ENCODE measurements around the gene MBTD1.
"Not testable (repeated sequence)": the region's sequence is repeated elsewhere in the genome, so short reads cannot be mapped to it uniquely, and the experiment has no call there.

MBTD1 gene

GRCh38 chr17:51279183-51279582 is 19.3 kb upstream of the MBTD1 start:
- H3K36me3 ChIP-seq (ENCODE audit: insufficient read depth, insufficient read length, low read length): peaks cover 82% of the 10 kb centered on the region
- TF ChIP-seq ZNF274 (IDR thresholded peaks at IDR 0.05; ENCODE audit: low read depth, low read length): no peak
- TF ChIP-seq YY1 (IDR thresholded peaks at IDR 0.05; ENCODE audit: insufficient read depth, insufficient read length): no peak
- no peak for TF ChIP-seq SUZ12 (IDR thresholded peaks at IDR 0.05; ENCODE audit: extremely low read depth, insufficient read depth, insufficient read length)
- no peak for DNase-seq (ENCODE audit: low read depth, low spot score)

GRCh38 chr17:51275381-51275780 is 15.5 kb upstream of the MBTD1 start:
- H3K9me3 ChIP-seq (ENCODE audit: insufficient read depth, low read length): no peaks in the 10 kb centered on the region
- no peak for TF ChIP-seq SUZ12 (IDR thresholded peaks at IDR 0.05; ENCODE audit: extremely low read depth, insufficient read depth, insufficient read length)
- no peak for TF ChIP-seq ZNF274 (IDR thresholded peaks at IDR 0.05; ENCODE audit: low read depth, low read length)
- H3K9ac ChIP-seq (ENCODE audit: insufficient read length, low read depth): no peak overlapping the region
- no peaks in the 10 kb centered on the region for H3K4me1 ChIP-seq (ENCODE audit: insufficient read depth, insufficient read length)
- DNase-seq (ENCODE audit: low read depth, low spot score): no peak
- no peak overlapping the region for H3K4me3 ChIP-seq (ENCODE audit: insufficient read length, low read depth)
- no peaks in the 10 kb centered on the region for H3K27me3 ChIP-seq (ENCODE audit: insufficient read depth, insufficient read length)
- H3K36me3 ChIP-seq (ENCODE audit: insufficient read depth, insufficient read length, low read length): peaks cover 87% of the 10 kb centered on the region

More at GRCh38 chr17:51279183-51279582, 19.3 kb upstream of the MBTD1 start:
- H3K4me1 ChIP-seq (ENCODE audit: insufficient read depth, insufficient read length): no peaks in the 10 kb centered on the region
- H3K9ac ChIP-seq (ENCODE audit: insufficient read length, low read depth): no peak overlapping the region
- no peaks in the 10 kb centered on the region for H3K27me3 ChIP-seq (ENCODE audit: insufficient read depth, insufficient read length)
- no peaks in the 10 kb centered on the region for H3K9me3 ChIP-seq (ENCODE audit: insufficient read depth, low read length)
- H3K4me3 ChIP-seq (ENCODE audit: insufficient read length, low read depth): no peak overlapping the region

GRCh38 chr17:51272812-51273211 is 13.0 kb upstream of the MBTD1 start:
- no peaks in the 10 kb centered on the region for H3K4me1 ChIP-seq (ENCODE audit: insufficient read depth, insufficient read length)

GRCh38 chr17:51270636-51271035 is 10.8 kb upstream of the MBTD1 start:
- H3K9me3 ChIP-seq (ENCODE audit: insufficient read depth, low read length): no peaks in the 10 kb centered on the region
- DNase-seq (ENCODE audit: low read depth, low spot score): no peak
- no peaks in the 10 kb centered on the region for H3K4me1 ChIP-seq (ENCODE audit: insufficient read depth, insufficient read length)
- peaks cover 84% of the 10 kb centered on the region for H3K36me3 ChIP-seq (ENCODE audit: insufficient read depth, insufficient read length, low read length)
- H3K9ac ChIP-seq (ENCODE audit: insufficient read length, low read depth): no peak overlapping the region
- H3K4me3 ChIP-seq (ENCODE audit: insufficient read length, low read depth): no peak overlapping the region
- TF ChIP-seq ZNF274 (IDR thresholded peaks at IDR 0.05; ENCODE audit: low read depth, low read length) (no peak), SUZ12 (IDR thresholded peaks at IDR 0.05; ENCODE audit: extremely low read depth, insufficient read depth, insufficient read length) (no peak), YY1 (IDR thresholded peaks at IDR 0.05; ENCODE audit: insufficient read depth, insufficient read length) (no peak)
- H3K27me3 ChIP-seq (ENCODE audit: insufficient read depth, insufficient read length): no peaks in the 10 kb centered on the region

More at GRCh38 chr17:51272812-51273211, 13.0 kb upstream of the MBTD1 start:
- Histone ChIP-seq H3K9ac (ENCODE audit: insufficient read length, low read depth) (no peak overlapping the region), H3K27me3 (ENCODE audit: insufficient read depth, insufficient read length) (no peaks in the 10 kb centered on the region), H3K36me3 (ENCODE audit: insufficient read depth, insufficient read length, low read length) (peaks cover 86% of the 10 kb centered on the region), H3K4me3 (ENCODE audit: insufficient read length, low read depth) (no peak overlapping the region), H3K9me3 (ENCODE audit: insufficient read depth, low read length) (no peaks in the 10 kb centered on the region)
- DNase-seq (ENCODE audit: low read depth, low spot score): no peak
- no peak for TF ChIP-seq ZNF274 (IDR thresholded peaks at IDR 0.05; ENCODE audit: low read depth, low read length)
- no peak for TF ChIP-seq SUZ12 (IDR thresholded peaks at IDR 0.05; ENCODE audit: extremely low read depth, insufficient read depth, insufficient read length)
- no peak for TF ChIP-seq YY1 (IDR thresholded peaks at IDR 0.05; ENCODE audit: insufficient read depth, insufficient read length)

GRCh38 chr17:51269991-51270390 is 10.1 kb upstream of the MBTD1 start:
- Histone ChIP-seq H3K4me3 (ENCODE audit: insufficient read length, low read depth) (no peak overlapping the region), H3K4me1 (ENCODE audit: insufficient read depth, insufficient read length) (no peaks in the 10 kb centered on the region), H3K27me3 (ENCODE audit: insufficient read depth, insufficient read length) (no peaks in the 10 kb centered on the region), H3K36me3 (ENCODE audit: insufficient read depth, insufficient read length, low read length) (peaks cover 82% of the 10 kb centered on the region), H3K9me3 (ENCODE audit: insufficient read depth, low read length) (no peaks in the 10 kb centered on the region), H3K9ac (ENCODE audit: insufficient read length, low read depth) (no peak overlapping the region)
- DNase-seq (ENCODE audit: low read depth, low spot score): no peak
- TF ChIP-seq SUZ12 (IDR thresholded peaks at IDR 0.05; ENCODE audit: extremely low read depth, insufficient read depth, insufficient read length): no peak
- TF ChIP-seq YY1 (IDR thresholded peaks at IDR 0.05; ENCODE audit: insufficient read depth, insufficient read length): no peak
- TF ChIP-seq ZNF274 (IDR thresholded peaks at IDR 0.05; ENCODE audit: low read depth, low read length): no peak

- H3K9me3 ChIP-seq (ENCODE audit: insufficient read depth, low read length); H3K27me3 ChIP-seq (ENCODE audit: insufficient read depth, insufficient read length); H3K4me1 ChIP-seq (ENCODE audit: insufficient read depth, insufficient read length); DNase-seq (ENCODE audit: low read depth, low spot score); H3K9ac ChIP-seq (ENCODE audit: insufficient read length, low read depth); H3K4me3 ChIP-seq (ENCODE audit: insufficient read length, low read depth): not testable (repeated sequence)
- peaks cover 72% of the 10 kb centered on the region for H3K36me3 ChIP-seq (ENCODE audit: insufficient read depth, insufficient read length, low read length)
These were observed 4.6 kb upstream of the MBTD1 start for GRCh38 chr17:51264466-51264865.

- Histone ChIP-seq H3K9ac (ENCODE audit: insufficient read length, low read depth) (no peak overlapping the region), H3K4me3 (ENCODE audit: insufficient read length, low read depth) (no peak overlapping the region), H3K36me3 (ENCODE audit: insufficient read depth, insufficient read length, low read length) (peaks cover 67% of the 10 kb centered on the region), H3K27me3 (ENCODE audit: insufficient read depth, insufficient read length) (no peaks in the 10 kb centered on the region), H3K4me1 (ENCODE audit: insufficient read depth, insufficient read length) (no peaks in the 10 kb centered on the region), H3K9me3 (ENCODE audit: insufficient read depth, low read length) (no peaks in the 10 kb centered on the region)
- DNase-seq (ENCODE audit: low read depth, low spot score): no peak
- TF ChIP-seq YY1 (IDR thresholded peaks at IDR 0.05; ENCODE audit: insufficient read depth, insufficient read length) (no peak), ZNF274 (IDR thresholded peaks at IDR 0.05; ENCODE audit: low read depth, low read length) (no peak), SUZ12 (IDR thresholded peaks at IDR 0.05; ENCODE audit: extremely low read depth, insufficient read depth, insufficient read length) (no peak)
These were observed 3.2 kb upstream of the MBTD1 start for GRCh38 chr17:51263006-51263405.

Data from NT2/D1 (cell line).